Tongue (tissue), 2 donors: ENCODE measurements around the gene NLGN4X. TPM values are rescaled to one million over a fixed set of nuclear protein-coding genes. Genes with fewer than 3 reads are reported as not detected.

Source experiments
- DNase-seq: peaks from one replicate; pipeline ENCODE4 v3.0.0-alpha.2; 2015
- total RNA-seq: library from RNA; depleted of rRNA; stranded (reverse); fragments of >200 nt; gene quantifications from one replicate; pipeline ENCODE4 v1.2.3, GENCODE V29; 2014

The NLGN4X gene
- total RNA-seq, 1 donor from 2014 or later, result 11.3 TPM

GRCh38 chrX:6151971-6152370, 76.7 kb downstream of the NLGN4X start:
- no peak for DNase-seq

- DNase-seq, result no peak
Observed at GRCh38 chrX:6149060-6149872, 79.4 kb downstream of the NLGN4X start.

GRCh38 chrX:6134255-6134654, 94.4 kb downstream of the NLGN4X start:
- DNase-seq, result no peak

GRCh38 chrX:6132970-6133369, 95.7 kb downstream of the NLGN4X start:
- DNase-seq, result no peak

GRCh38 chrX:6131287-6131686, 97.4 kb downstream of the NLGN4X start:
- DNase-seq, result no peak

- no peak for DNase-seq
Observed at GRCh38 chrX:6129195-6129594, 99.5 kb downstream of the NLGN4X start.

- no peak for DNase-seq
Observed at GRCh38 chrX:6120329-6120728, 108.3 kb downstream of the NLGN4X start.

GRCh38 chrX:6095469-6095868, 133.2 kb downstream of the NLGN4X start:
- no peak for DNase-seq

- no peak for DNase-seq
Observed at GRCh38 chrX:6074532-6074931, 154.1 kb downstream of the NLGN4X start.

- no peak for DNase-seq
Observed at GRCh38 chrX:6071731-6072130, 156.9 kb downstream of the NLGN4X start.

GRCh38 chrX:6067600-6067999, 161.1 kb downstream of the NLGN4X start:
- DNase-seq, result no peak

GRCh38 chrX:6053141-6053540, 175.5 kb downstream of the NLGN4X start:
- DNase-seq, result peak; percentile 5

GRCh38 chrX:6052111-6052745, 176.4 kb downstream of the NLGN4X start:
- peak; percentile 7 for DNase-seq

GRCh38 chrX:6049132-6049531, 179.5 kb downstream of the NLGN4X start:
- no peak for DNase-seq

GRCh38 chrX:6041630-6042029, 187.0 kb downstream of the NLGN4X start:
- peak; percentile 34 for DNase-seq

- no peak for DNase-seq
Observed at GRCh38 chrX:6029014-6029413, 199.7 kb downstream of the NLGN4X start.

GRCh38 chrX:6026980-6027379, 201.7 kb downstream of the NLGN4X start:
- no peak for DNase-seq

- DNase-seq, result no peak
Observed at GRCh38 chrX:6026429-6026828, 202.2 kb downstream of the NLGN4X start.

- DNase-seq, result no peak
Observed at GRCh38 chrX:6024204-6024603, 204.5 kb downstream of the NLGN4X start.

- peak; percentile 58 for DNase-seq
Observed at GRCh38 chrX:6021316-6022091, 207.2 kb downstream of the NLGN4X start.

- no peak for DNase-seq
Observed at GRCh38 chrX:6019076-6019475, 209.6 kb downstream of the NLGN4X start.

- DNase-seq, result no peak
Observed at GRCh38 chrX:6015423-6015822, 213.2 kb downstream of the NLGN4X start.

GRCh38 chrX:6012357-6012756, 216.3 kb downstream of the NLGN4X start:
- no peak for DNase-seq
